Osteoblast (primary cell): Measurements from ENCODE around the gene MYH7. TPM values are rescaled to one million over a fixed set of nuclear protein-coding genes. Genes with fewer than 3 reads are reported as not detected.

Experiments used
- DNase-seq: peaks from one replicate; pipeline ENCODE4 v3.0.0; 2011; ENCODE audit warnings: low spot score, mixed read lengths; ENCODE audit not compliant: insufficient read length; ENCODE audit errors: missing footprints
- H2AFZ ChIP-seq: 2 replicates; pipeline ENCODE4 v1.6.0; 2011; ENCODE audit warnings: mild to moderate bottlenecking, low read length
- H3K27ac ChIP-seq: 2 replicates; pipeline ENCODE4 v1.5.1; 2011; ENCODE audit warnings: mild to moderate bottlenecking, low read depth, low read length, moderate library complexity
- H3K27me3 ChIP-seq: 2 replicates; pipeline ENCODE4 v1.6.0; 2012; ENCODE audit warnings: mild to moderate bottlenecking, control low read depth, inconsistent platforms, low read length, moderate library complexity; ENCODE audit not compliant: insufficient read depth
- H3K36me3 ChIP-seq: 2 replicates; pipeline ENCODE4 v1.5.1; 2011; ENCODE audit warnings: mild to moderate bottlenecking, low read length, control low read depth, moderate library complexity; ENCODE audit not compliant: insufficient read depth
- H3K4me1 ChIP-seq: 2 replicates; pipeline ENCODE4 v1.5.1; 2011; ENCODE audit warnings: mild to moderate bottlenecking, low read length, control low read depth, moderate library complexity; ENCODE audit not compliant: insufficient read depth
- H3K4me2 ChIP-seq: 2 replicates; pipeline ENCODE4 v1.6.0; 2011; ENCODE audit warnings: mild to moderate bottlenecking, low read length; ENCODE audit not compliant: insufficient read depth
- H3K4me3 ChIP-seq: fragments of 200-600 bp; sonication (generic); 3 replicates; pipeline ENCODE4 v1.5.1; 2012; ENCODE audit warnings: mild to moderate bottlenecking, low read length, inconsistent platforms; ENCODE audit not compliant: insufficient read depth
- H3K79me2 ChIP-seq: 2 replicates; pipeline ENCODE4 v1.6.0; 2012; ENCODE audit warnings: mild to moderate bottlenecking, low read length, control low read depth, inconsistent platforms; ENCODE audit not compliant: insufficient read depth
- H3K9me3 ChIP-seq: 2 replicates; pipeline ENCODE4 v1.5.1; 2011; ENCODE audit warnings: low read depth, low read length, control low read depth
- H4K20me1 ChIP-seq: 2 replicates; pipeline ENCODE4 v1.6.0; 2012; ENCODE audit warnings: mild to moderate bottlenecking, low read length, control low read depth; ENCODE audit not compliant: insufficient read depth
- CTCF ChIP-seq: IDR thresholded peaks from 2 replicates; pipeline ENCODE4 v1.5.1; 2011; ENCODE audit warnings: mild to moderate bottlenecking, low read depth, low read length, moderate library complexity; ENCODE audit errors: extremely low read depth
- total RNA-seq: library from RNA; depleted of rRNA; stranded (reverse); fragments of >200 nt; gene quantifications from 2 replicates; pipeline ENCODE4 v1.2.3, GENCODE V29; 2012

MYH7 gene
- total RNA-seq, 1 donor = not detected

GRCh38 chr14:23416801-23417200 is 18.7 kb downstream of the MYH7 start:
- no peak for TF ChIP-seq CTCF
- Histone ChIP-seq H3K27me3 (peaks cover 6% of the 10 kb centered on the region), H3K4me1 (no peaks in the 10 kb centered on the region), H3K79me2 (no peaks in the 10 kb centered on the region), H2AFZ (no peak overlapping the region), H3K36me3 (no peaks in the 10 kb centered on the region), H3K4me3 (no peak overlapping the region), H3K4me2 (no peak overlapping the region), H4K20me1 (no peaks in the 10 kb centered on the region), H3K9me3 (no peaks in the 10 kb centered on the region), H3K27ac (no peak overlapping the region)
- no peak for DNase-seq

GRCh38 chr14:23415821-23416778 is 19.4 kb downstream of the MYH7 start:
- H3K36me3 ChIP-seq = no peaks in the 10 kb centered on the region
- H3K27me3 ChIP-seq = peaks cover 6% of the 10 kb centered on the region
- H3K9me3 ChIP-seq = no peaks in the 10 kb centered on the region
- no peak overlapping the region for H3K4me3 ChIP-seq
- H4K20me1 ChIP-seq = no peaks in the 10 kb centered on the region
- no peaks in the 10 kb centered on the region for H3K4me1 ChIP-seq
- H3K79me2 ChIP-seq = no peaks in the 10 kb centered on the region
- no peak overlapping the region for H3K27ac ChIP-seq
- TF ChIP-seq CTCF = no peak
- H3K4me2 ChIP-seq = no peak overlapping the region
- H2AFZ ChIP-seq = no peak overlapping the region
- DNase-seq = no peak

GRCh38 chr14:23414906-23415820 is 20.3 kb downstream of the MYH7 start:
- H3K79me2 ChIP-seq = no peaks in the 10 kb centered on the region
- no peak overlapping the region for H3K4me3 ChIP-seq
- H3K4me2 ChIP-seq = no peak overlapping the region
- no peak overlapping the region for H2AFZ ChIP-seq
- peaks cover 6% of the 10 kb centered on the region for H3K27me3 ChIP-seq
- TF ChIP-seq CTCF = no peak
- H3K9me3 ChIP-seq = no peaks in the 10 kb centered on the region
- H3K27ac ChIP-seq = no peak overlapping the region
- H3K4me1 ChIP-seq = no peaks in the 10 kb centered on the region
- no peaks in the 10 kb centered on the region for H3K36me3 ChIP-seq
- DNase-seq = peak; percentile 58
- no peaks in the 10 kb centered on the region for H4K20me1 ChIP-seq
